Lower lobe of right lung (tissue), 2 donors: ENCODE measurements around the gene DDX25. TPM values are rescaled to one million over a fixed set of nuclear protein-coding genes. Genes with fewer than 3 reads are reported as not detected.

Experiments used
- ATAC-seq, 2 donors: fragments of 200-7000 bp; cut with Tn5 transposase; one replicate each; pipeline ENCODE4 v1.9.1; 2020 to 2022; ENCODE audit warnings: mild to moderate bottlenecking in 2 of 2, moderate library complexity in 2 of 2
- DNase-seq: peaks from one replicate; pipeline ENCODE4 v3.0.0-alpha.2; 2020
- H3K27ac ChIP-seq: fragments of 200-600 bp; one replicate; pipeline ENCODE4 v1.8.0; 2022
- H3K27me3 ChIP-seq: fragments of 200-600 bp; one replicate; pipeline ENCODE4 v1.8.0; 2022; ENCODE audit warnings: low read depth
- H3K36me3 ChIP-seq: fragments of 200-600 bp; one replicate; pipeline ENCODE4 v1.8.0; 2022; ENCODE audit warnings: mild to moderate bottlenecking
- H3K4me1 ChIP-seq: fragments of 200-600 bp; one replicate; pipeline ENCODE4 v1.8.0; 2022
- H3K4me3 ChIP-seq: fragments of 200-600 bp; one replicate; pipeline ENCODE4 v1.8.0; 2022; ENCODE audit warnings: mild to moderate bottlenecking
- H3K9me3 ChIP-seq: fragments of 200-600 bp; one replicate; pipeline ENCODE4 v1.8.0; 2022
- intact Hi-C: fragments of 100-400 bp; cut with DNase I; formaldehyde crosslinking; loops from one replicate; pipeline ENCODE4 v1.11.0; 2022
- total RNA-seq: library from RNA; stranded (reverse); fragmentation: NEBNext Ultra II Directional; extraction: Animal tissue kit (Norgen Biotek cat#: 25700); gene quantifications from one replicate; pipeline ENCODE4 v1.2.1, GENCODE V29; 2021
- TF ChIP-seq, protein P1 (sequence below): fragments of 200-600 bp; IDR thresholded peaks from one replicate; pipeline ENCODE4 v1.8.0; 2022; ENCODE audit warnings: antibody characterized with exemption, mild to moderate bottlenecking
- donor health status: DM: no; HTN: yes; CAD: no; lungs with severe emphysema.

DDX25 gene
- total RNA-seq, 1 donor from 2014 or later, result not detected

DNA sequence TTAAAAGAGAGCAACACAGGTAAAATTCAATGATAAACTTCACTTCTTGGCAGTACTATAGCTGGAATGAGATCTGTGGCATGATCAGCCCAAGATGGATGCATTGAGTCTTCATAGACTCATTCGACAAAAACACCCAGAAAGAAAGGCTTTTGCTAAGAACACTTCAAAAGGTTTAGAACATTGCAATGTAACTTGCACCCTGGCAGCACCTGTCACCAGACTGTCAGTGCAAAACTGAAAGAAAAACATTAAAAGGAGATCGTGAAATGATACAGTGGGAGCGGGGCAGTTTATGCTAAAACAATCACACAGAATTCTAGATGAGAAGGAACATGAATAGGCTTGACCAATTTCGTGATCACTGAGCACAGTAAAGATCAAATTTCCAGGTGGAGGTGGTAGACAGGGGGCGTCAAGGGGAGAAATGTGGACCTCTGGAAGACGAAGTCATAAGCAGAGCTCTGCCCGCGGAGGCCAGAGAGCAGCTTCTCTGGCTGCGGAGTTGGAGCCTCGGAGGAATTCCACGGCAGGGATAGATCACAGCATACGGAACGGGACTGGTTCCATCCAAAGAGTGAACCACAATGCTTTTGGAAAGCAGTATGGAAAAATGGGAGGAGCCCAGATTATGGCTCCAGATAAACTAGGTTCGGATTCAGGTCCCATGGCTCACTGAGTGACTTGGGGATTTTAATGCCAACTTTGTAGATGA is 53.5 kb downstream of the DDX25 start:
- Histone ChIP-seq H3K4me3 (no peak overlapping the region), H3K36me3 (peaks cover 9% of the 10 kb centered on the region), H3K27me3 (no peaks in the 10 kb centered on the region), H3K27ac (no peak overlapping the region), H3K4me1 (no peaks in the 10 kb centered on the region), H3K9me3 (peaks cover 6% of the 10 kb centered on the region)
- intact Hi-C loops, result no loop called here
- DNase-seq, result no peak
- ATAC-seq, result no peak
- TF ChIP-seq, protein P1, sequence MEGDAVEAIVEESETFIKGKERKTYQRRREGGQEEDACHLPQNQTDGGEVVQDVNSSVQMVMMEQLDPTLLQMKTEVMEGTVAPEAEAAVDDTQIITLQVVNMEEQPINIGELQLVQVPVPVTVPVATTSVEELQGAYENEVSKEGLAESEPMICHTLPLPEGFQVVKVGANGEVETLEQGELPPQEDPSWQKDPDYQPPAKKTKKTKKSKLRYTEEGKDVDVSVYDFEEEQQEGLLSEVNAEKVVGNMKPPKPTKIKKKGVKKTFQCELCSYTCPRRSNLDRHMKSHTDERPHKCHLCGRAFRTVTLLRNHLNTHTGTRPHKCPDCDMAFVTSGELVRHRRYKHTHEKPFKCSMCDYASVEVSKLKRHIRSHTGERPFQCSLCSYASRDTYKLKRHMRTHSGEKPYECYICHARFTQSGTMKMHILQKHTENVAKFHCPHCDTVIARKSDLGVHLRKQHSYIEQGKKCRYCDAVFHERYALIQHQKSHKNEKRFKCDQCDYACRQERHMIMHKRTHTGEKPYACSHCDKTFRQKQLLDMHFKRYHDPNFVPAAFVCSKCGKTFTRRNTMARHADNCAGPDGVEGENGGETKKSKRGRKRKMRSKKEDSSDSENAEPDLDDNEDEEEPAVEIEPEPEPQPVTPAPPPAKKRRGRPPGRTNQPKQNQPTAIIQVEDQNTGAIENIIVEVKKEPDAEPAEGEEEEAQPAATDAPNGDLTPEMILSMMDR, result no peak

DNA sequence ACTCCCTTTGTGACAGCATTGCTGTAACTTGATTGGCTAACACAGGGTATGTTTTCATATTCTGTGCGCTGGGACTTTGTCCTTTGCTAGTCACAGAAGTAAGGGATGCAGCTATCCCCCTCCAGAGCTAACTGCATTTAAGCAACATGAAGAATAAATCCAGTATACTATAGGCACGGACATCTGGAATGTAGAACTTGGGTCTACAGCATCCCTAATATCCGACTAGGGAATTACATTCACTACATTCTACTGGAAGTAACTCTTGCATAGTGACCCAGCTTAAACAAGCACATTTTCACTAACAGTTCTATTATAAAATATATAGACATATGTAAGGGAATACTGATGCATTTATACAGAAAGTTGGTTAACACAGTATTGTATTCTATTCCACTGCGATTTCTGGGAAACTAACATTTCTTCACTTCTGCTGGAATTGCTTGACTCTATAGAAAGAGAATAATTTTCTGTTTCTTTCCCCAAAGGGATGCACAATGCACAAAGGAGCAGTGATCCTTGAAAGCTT is 54.6 kb downstream of the DDX25 start:
- H3K36me3 ChIP-seq, result peaks cover 9% of the 10 kb centered on the region
- DNase-seq (no peak), ATAC-seq (no peak)
- H3K27ac ChIP-seq, result no peak overlapping the region
- intact Hi-C loops, result no loop called here
- H3K27me3 ChIP-seq, result no peaks in the 10 kb centered on the region
- peaks cover 10% of the 10 kb centered on the region for H3K9me3 ChIP-seq
- TF ChIP-seq, protein P1, result no peak
- H3K4me1 ChIP-seq, result no peaks in the 10 kb centered on the region
- H3K4me3 ChIP-seq, result no peak overlapping the region

DNA sequence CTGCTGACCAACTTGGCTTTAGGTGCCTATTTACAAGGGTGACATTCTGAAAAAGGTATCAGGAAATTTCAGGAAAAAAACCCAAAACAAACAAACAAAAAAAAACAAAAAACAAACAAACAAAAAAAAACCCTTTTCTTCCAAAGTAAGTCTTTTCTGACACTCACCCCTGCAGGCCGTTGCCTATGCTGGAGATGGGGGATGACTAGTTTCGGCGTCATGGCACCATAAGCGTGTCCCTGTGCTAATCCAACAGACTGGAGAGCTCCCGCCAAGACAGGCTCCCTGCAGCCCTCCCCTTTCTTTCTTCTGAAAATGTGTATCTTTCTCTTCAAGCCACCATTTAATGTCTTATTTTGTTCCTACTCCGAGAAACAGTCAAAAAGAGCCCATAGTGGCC is 55.2 kb downstream of the DDX25 start:
- intact Hi-C loops, result no loop called here
- peaks cover 9% of the 10 kb centered on the region for H3K36me3 ChIP-seq
- peaks cover 10% of the 10 kb centered on the region for H3K9me3 ChIP-seq
- DNase-seq (no peak), ATAC-seq (no peak)
- TF ChIP-seq, protein P1, result no peak
- H3K27ac ChIP-seq, result no peak overlapping the region
- H3K27me3 ChIP-seq, result no peaks in the 10 kb centered on the region
- H3K4me3 ChIP-seq, result no peak overlapping the region
- no peaks in the 10 kb centered on the region for H3K4me1 ChIP-seq

DNA sequence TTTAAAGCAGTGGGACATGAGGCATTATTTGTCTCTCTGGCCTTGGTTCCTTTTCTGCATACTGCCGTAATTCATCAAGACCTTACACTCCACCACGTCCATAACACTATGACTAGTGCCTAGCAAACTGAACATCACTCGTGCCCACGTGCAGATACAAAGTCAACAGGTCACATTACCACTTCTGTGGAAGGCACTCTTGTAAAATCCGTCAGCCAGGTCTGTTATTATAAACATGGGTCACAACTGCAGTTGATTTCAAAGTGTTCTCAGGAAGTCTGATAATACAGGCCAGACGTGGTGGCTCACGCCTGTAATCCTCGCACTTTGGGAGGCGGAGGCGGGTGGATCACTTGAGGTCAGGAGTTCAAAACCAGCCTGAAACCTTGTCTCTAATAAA is 55.6 kb downstream of the DDX25 start:
- Histone ChIP-seq H3K4me1 (no peaks in the 10 kb centered on the region), H3K36me3 (peaks cover 9% of the 10 kb centered on the region), H3K27ac (no peak overlapping the region), H3K4me3 (no peak overlapping the region), H3K27me3 (no peaks in the 10 kb centered on the region), H3K9me3 (peaks cover 10% of the 10 kb centered on the region)
- intact Hi-C loops, result no loop called here
- TF ChIP-seq, protein P1, result no peak
- no peak for ATAC-seq
- no peak for DNase-seq

DNA sequence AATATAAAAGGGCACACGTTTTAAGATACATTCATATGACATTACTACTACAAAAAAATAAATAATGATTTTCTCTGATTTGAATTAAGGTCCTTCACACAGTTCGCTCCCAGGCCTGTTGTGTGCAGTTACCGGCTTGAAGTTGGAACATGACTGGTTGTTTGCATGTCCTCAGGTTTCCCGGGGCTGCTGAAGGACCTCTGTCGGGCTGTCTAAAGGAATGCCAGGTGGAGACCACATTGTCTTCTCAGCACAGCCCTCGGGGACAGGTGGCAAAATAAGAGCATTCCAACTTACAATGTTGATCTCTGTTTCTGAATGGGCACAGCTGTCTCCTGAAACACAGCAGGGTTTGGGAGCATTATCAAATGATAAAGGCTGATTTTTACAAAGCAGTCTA is 56.5 kb downstream of the DDX25 start:
- Histone ChIP-seq H3K27ac (no peak overlapping the region), H3K36me3 (peaks cover 9% of the 10 kb centered on the region), H3K4me1 (no peaks in the 10 kb centered on the region), H3K9me3 (peaks cover 10% of the 10 kb centered on the region), H3K27me3 (no peaks in the 10 kb centered on the region), H3K4me3 (no peak overlapping the region)
- TF ChIP-seq, protein P1, result no peak
- no peak for ATAC-seq
- intact Hi-C loops, result no loop called here
- DNase-seq, result no peak
